GM21390 (cell line): ENCODE data around the gene PLXNA2.

Experiments used
- ATAC-seq: cut with Tn5 transposase; IDR thresholded peaks from one replicate; pipeline ENCODE4 v1.9.1; 2021; ENCODE audit not compliant: unreplicated experiment

PLXNA2 gene

DNA sequence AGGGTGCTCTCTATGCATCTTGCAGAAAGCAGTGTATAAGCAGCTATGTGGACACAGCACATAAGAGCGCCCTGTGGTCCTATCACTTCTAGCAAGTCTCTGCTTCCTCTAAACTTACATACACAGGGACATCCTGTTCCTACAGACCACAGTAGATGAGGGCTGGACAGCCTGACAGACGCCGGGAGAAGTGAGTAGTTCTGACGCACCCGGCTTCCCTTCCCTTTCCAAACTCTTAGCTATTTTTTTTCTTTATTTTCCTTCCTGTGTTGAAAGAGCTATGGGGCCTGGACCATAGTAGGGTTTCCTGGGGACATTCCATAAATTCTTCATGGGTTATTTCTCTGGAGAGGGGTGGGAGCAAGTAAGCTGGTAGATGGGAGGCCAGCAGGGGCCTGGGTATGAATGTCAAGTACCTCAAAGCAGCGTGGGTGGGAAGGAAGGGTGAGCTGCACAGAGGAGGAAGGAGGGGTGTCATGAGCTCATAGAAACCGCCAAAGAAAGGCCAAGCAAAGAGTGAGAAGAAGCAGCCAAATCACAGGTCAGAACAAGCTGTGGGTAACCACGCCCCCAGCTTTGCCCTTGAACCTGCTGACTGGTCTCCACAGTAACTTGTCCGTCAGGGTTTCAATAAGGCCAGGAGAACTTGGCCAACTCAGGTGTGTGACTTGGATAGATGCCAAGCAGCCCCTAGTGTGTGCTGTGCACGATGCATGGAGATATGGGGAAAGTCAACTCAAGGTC is 36.6 kb downstream of the PLXNA2 start:
- ATAC-seq: no peak

GRCh38 chr1:208206092-208206698 is 38.0 kb downstream of the PLXNA2 start:
- ATAC-seq: no peak

GRCh38 chr1:208205216-208206013 is 38.8 kb downstream of the PLXNA2 start:
- no peak for ATAC-seq

GRCh38 chr1:208204779-208205178 is 39.4 kb downstream of the PLXNA2 start:
- no peak for ATAC-seq

- no peak for ATAC-seq
Measured at GRCh38 chr1:208203848-208204609, 40.2 kb downstream of the PLXNA2 start.

DNA sequence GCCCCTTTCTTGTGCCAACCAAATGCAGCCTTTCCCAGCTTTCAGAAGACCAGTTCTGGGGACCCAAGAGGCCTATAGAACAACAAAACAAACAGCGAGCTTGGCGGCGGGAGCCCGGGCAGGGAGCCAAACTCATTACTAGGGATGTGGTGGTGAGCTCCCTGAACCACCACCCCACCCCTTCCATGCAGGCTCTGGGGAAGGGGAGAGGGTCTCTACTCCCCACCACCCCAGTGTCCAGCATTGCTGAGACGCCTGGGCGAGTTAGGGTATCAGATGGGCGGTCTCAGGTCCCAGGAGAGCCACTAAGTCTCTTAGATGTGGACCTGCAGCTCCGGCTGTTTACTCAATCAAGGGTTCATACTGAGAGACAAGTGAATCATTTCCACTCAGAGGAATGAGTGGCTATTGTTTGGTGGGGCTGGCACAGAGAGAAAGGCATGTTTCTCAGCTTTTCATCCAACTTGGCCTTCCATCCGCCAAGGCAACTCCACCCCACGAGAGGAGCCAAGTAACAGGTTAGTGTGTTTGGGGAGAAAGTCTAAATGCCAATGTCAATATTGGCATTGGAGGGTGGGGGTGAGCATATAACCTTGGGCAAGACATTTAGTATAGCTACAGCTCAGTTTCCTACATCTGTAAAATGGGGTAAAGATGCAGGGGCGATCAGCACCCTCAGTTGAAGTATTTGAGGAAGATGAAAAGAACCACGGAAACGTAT is 40.9 kb downstream of the PLXNA2 start:
- no peak for ATAC-seq

GRCh38 chr1:208202333-208202995 is 41.7 kb downstream of the PLXNA2 start:
- no peak for ATAC-seq

DNA sequence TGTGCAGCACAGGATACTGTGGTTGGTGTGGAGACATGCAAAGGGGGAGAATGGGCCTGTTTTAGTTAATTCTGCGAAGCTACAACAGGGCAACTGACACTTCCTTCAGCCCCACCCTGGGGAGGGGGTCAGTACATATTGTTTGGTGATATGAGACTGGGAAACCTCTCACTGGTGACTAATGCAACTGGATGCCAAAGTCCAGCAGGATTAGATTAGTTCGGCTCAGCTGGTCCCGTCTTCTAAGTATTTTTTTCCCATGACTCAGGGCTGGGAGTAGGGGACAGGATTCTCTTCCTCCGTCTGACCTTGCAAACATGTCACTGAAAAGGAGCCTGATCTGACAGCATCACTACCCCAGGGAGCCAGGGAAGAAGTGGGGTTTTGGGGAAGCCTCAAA is 43.0 kb downstream of the PLXNA2 start:
- no peak for ATAC-seq

- no peak for ATAC-seq
Measured at GRCh38 chr1:208200116-208200515, 44.1 kb downstream of the PLXNA2 start.

DNA sequence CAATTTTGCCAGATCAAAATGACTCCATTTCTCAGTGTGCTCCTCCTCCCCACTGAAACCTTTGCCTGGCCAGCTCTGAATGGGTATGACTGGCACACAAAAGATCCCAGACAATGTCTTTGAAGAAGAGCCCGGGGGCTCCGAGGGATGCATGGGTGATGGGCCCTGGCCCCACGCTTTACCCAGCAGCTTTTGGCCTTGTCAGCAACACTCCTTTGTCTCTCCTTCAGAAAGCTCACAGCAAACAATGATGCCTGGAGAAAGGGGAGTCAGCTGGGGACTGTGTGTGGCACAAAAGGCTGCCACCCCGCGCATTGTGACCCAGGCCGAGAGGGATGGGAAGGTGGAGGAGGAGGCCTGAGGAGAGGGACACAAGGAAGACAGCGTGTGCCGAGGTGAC is 45.9 kb downstream of the PLXNA2 start:
- ATAC-seq: no peak

- no peak for ATAC-seq
Measured at GRCh38 chr1:208194944-208195343, 49.2 kb downstream of the PLXNA2 start.

GRCh38 chr1:208192995-208193394 is 51.2 kb downstream of the PLXNA2 start:
- no peak for ATAC-seq

GRCh38 chr1:208190784-208191183 is 53.4 kb downstream of the PLXNA2 start:
- no peak for ATAC-seq

GRCh38 chr1:208189716-208190115 is 54.5 kb downstream of the PLXNA2 start:
- ATAC-seq: no peak

DNA sequence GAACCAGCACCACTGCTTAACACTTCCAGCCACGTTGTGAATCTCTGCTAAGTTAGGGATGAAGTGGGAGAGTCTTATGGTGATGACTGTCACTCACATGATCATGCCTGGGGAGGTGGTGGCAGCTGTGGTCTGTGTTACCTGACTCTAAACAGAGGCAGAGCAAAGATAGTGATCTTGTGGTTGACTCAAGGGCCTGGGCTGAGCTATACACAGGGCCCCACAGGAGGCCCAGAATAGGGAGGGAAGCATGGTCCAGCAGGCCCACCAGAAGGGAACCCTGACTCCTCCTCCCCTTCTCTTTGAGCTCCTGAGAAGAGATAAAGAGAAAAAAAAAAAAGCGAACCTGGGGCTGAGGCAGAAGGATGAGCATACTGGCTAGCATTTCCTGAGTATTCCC is 55.0 kb downstream of the PLXNA2 start:
- ATAC-seq: peak; percentile 33

DNA sequence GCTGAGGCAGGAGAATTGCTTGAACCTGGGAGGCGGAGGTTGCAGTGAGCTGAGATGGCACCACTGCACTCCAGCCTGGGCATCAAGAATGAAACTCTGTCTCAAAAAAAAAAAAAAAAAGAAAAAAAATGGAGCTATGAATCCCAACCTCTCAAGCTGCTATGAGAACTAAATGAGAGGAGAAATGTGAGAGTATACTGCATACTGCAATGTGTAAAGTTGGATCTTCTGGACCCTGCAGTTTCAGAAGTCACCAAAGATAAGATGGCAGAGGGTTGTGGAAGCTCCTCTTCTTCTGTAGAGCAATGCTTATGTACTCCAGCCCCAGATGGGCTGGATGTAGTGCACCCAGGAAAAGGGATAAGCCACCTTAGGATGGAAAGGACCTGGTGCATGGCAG is 55.6 kb downstream of the PLXNA2 start:
- ATAC-seq: no peak

DNA sequence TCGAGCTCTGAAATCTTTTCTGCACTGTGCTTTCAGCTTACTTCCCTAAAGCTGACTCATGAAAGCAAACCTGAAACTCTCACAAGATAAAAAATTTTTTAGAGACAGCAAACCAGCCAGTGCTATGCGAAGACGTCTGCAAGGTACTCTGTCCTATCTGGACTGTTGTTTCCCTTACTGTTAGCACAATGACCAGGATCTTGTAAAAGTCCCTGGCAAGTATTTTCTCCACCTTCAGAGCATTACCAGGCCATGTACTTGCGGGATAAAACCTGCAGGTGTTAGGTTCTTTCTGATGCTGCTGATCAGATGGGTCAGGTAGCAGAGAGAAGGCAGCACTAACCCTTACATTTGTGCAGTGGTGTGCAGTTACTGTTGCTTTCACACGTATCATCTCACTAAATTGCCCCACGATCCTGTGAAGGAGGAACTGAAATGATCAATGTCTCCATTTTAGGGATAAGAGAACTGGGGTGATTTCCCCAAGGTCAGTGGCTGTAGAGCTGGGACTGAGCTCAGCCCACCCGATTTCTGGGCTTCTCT is 56.6 kb downstream of the PLXNA2 start:
- ATAC-seq: peak; percentile 84

GRCh38 chr1:208185801-208186231 is 58.4 kb downstream of the PLXNA2 start:
- ATAC-seq: no peak

DNA sequence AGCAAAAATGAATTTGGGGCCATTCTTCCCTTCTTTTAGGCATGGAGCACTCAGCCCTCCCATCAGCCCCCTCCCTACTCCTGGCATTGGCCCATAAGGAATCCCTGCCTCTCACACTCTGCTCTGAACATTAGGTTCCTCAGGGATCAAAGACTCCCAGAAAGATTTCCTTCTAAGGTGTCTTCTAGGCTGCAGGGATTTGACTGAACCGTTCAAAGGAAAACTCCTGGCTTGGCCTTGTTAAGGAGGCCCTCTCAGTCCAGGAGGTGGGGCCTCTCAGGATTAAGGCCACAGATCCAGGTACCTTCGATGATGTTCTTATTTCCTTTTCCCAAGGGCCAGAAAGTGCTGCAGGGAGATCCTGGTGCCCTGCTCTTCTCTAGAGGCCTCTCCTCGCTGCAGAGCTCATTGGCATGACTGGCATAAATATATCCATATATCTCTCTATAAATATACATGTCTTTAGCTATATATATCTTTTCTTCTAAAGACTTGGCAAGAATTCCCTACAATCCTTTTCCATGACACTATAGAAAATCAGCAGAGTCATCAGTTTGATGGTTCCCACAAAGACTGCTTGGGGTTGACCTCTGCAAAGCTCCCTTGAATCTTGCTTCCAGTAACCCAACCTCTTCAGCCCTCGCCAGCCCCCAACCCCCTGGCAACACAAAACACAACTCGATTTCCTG is 59.1 kb downstream of the PLXNA2 start:
- ATAC-seq: no peak
